Esophagus squamous epithelium (tissue), 4 donors: Measurements from ENCODE around the gene TCF12.

Source experiments
- CTCF ChIP-seq, 6 experiments: fragments of 450-650 bp in 4 of 6; fragments of 200-600 bp in 2 of 6; sonication (generic) in 2 of 6; IDR thresholded peaks; one replicate each; pipeline ENCODE4 v1.5.1; 2016 to 2019; ENCODE audit warnings: antibody characterized with exemption in 6 of 6, mild to moderate bottlenecking in 4 of 6, moderate library complexity in 4 of 6
- POLR2A ChIP-seq, 4 donors: fragments of 450-650 bp; IDR thresholded peaks; one replicate each; pipeline ENCODE4 v1.6.1; 2017; ENCODE audit warnings: antibody characterized with exemption in 4 of 4, mild to moderate bottlenecking in 4 of 4, moderate library complexity in 3 of 4

GRCh38 chr15:57273402-57273801 is 355.0 kb downstream of the TCF12 start:
- TF ChIP-seq POLR2A (IDR thresholded peaks at IDR 0.05) = no peak
- TF ChIP-seq CTCF (IDR thresholded peaks at IDR 0.05) = no peak
